IPS DF 4.7 (cell line): ENCODE results near the gene SESTD1.

ENCODE experiments used
- DNase-seq: peaks from one replicate; pipeline ENCODE4 v3.0.0-alpha.2; 2013; ENCODE audit warnings: low spot score; ENCODE audit errors: extremely low read depth

SESTD1 gene, protein sequence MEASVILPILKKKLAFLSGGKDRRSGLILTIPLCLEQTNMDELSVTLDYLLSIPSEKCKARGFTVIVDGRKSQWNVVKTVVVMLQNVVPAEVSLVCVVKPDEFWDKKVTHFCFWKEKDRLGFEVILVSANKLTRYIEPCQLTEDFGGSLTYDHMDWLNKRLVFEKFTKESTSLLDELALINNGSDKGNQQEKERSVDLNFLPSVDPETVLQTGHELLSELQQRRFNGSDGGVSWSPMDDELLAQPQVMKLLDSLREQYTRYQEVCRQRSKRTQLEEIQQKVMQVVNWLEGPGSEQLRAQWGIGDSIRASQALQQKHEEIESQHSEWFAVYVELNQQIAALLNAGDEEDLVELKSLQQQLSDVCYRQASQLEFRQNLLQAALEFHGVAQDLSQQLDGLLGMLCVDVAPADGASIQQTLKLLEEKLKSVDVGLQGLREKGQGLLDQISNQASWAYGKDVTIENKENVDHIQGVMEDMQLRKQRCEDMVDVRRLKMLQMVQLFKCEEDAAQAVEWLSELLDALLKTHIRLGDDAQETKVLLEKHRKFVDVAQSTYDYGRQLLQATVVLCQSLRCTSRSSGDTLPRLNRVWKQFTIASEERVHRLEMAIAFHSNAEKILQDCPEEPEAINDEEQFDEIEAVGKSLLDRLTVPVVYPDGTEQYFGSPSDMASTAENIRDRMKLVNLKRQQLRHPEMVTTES

DNA sequence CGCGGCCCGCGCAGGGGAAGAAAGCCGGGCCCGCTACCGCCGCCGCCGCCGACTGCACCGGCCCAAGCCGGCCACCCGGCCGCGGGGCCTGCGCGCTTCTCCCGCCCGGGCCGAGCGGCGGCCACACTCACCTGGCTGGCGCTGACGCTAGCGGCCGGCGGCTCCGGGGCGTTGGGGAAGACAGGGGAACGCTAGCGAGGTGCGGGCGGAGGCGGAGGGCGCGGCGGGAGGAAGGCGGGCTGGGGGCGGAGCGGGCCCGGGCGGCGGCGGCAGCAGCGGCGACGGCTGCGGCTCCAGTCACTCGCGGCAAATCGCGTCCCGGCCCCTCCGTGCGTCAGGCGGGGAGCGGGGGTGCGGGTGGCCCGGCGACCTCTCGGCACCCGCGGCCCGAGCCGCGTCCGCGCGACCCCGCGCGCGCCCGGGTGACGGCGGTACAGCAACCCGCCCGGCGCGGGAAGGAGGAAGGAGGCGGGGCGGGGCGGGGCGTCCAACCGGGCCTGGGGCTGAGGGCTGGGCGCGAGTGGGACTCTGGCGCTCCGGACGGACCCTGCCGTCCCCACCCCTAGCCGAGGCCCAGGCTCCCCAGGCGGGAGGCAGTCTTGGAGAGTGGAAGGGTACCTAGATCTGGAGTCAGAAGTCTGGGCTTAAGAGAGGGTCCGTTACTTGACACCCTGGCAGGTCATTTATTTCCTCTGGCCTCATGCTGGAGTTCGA, at the start of gene SESTD1:
Gene SESTD1, minus strand, starts transcription at position 465 of the 714 bp plus-strand sequence. CDS start 72,991 bp downstream, outside the sequence.
- no peak for DNase-seq

DNA sequence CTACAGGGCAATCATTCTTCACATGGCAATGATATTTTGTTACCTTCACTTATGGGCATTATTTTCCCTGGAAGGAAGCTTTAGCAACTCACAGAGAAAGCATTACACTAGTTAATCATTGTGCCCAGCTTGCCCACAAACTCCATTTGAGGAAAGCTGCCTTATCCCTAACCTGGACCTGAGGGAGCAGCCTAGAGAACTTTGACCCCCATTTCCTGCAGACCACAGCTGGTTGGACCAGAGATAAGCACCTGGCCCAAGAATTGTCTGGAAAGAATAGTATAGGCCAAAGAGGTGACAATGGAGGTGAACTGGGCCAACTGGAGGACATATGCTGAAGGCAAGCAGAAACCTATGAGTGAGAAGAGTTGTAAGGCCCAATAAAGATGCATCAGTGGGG, 48.4 kb upstream of the SESTD1 start:
- no peak for DNase-seq

DNA sequence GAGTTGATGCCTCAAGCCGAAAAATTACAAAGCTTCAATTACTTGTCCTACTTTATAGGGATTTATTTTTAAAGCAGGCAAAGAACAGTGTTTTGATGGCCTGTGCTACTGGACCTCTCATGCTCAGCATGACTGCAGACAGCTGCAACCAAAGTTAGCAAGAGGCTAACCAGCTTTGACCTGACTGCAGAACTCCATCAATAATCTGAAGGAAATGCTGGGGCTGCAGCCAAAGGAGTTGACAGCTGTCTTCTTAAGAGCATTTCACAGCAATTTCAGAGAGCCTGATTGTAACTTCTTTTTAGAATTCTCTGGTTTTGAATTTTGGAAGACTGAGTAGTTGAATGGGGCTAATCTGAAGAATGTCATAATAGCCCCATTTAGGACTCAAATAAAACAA, 46.5 kb upstream of the SESTD1 start:
- DNase-seq = no peak

DNA sequence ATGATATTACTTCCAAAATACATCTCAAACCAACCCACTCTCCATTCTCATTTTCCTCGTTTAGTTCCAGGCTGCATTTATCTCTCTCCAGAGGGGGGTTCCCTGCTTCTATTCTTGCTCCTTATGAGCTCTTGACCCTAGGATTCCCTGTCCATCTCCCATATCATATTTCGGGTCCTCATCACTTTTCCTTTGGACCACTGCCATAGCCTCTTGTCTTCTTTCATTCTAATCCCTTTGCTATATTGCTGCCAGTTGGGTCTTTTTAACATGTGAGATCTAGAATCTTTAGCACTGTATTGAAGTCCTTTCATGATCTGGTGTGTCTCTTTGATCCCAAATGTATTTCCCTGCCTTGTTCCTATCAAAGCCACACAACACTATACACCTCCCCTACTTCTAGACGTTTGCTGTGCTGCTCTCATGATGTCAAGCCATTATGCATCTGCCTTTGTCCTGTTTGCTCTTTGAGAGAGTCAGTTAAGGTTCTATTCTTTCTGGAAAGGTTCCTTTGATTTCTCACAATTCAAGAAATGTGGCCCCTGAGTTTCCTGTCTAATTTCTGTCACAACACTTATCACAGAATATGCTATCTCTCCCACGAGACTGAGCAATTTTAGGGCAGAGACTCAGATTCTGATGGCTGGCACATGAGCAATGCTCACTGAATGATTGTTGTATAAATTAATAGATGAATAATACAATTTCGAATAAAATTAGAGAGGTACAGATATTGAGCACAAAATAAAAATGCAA, 43.2 kb upstream of the SESTD1 start:
- no peak for DNase-seq

DNA sequence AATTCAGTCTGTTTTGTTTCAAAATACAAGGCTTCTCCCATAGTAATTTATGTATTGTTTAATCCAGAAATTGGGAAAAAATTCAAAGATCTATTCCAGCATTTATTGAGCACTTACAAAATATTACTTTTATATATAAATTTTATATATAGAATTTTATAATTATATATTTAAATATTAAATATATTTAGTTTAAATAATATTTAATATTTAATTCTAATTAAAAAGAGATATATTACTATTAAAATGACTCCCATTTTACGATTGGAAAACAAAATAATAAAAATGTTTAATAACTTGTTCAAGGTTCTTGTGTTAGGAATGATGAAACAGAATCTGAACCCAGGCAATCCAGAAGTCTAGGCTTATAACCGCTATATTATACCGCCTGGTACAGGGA, 40.5 kb upstream of the SESTD1 start:
- DNase-seq = no peak

DNA sequence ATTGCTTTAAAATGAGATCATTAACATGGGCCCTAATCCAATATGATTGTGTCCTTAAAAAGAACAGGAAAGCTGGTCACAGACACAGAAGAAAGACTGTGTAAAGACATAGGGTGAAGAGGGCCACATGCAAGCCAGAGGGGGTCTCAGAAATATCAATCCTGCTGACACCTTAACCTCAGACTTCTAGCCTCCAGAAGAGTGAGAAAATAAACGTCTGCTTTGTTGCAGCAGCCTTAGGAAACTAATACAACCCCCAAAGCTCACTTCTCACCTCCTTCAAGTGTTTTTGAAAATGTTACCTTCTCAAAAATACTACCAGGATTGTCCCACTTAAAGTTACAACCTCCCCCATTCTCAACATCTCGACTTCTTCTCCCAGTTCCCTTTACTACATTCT, 39.8 kb upstream of the SESTD1 start:
- no peak for DNase-seq

DNA sequence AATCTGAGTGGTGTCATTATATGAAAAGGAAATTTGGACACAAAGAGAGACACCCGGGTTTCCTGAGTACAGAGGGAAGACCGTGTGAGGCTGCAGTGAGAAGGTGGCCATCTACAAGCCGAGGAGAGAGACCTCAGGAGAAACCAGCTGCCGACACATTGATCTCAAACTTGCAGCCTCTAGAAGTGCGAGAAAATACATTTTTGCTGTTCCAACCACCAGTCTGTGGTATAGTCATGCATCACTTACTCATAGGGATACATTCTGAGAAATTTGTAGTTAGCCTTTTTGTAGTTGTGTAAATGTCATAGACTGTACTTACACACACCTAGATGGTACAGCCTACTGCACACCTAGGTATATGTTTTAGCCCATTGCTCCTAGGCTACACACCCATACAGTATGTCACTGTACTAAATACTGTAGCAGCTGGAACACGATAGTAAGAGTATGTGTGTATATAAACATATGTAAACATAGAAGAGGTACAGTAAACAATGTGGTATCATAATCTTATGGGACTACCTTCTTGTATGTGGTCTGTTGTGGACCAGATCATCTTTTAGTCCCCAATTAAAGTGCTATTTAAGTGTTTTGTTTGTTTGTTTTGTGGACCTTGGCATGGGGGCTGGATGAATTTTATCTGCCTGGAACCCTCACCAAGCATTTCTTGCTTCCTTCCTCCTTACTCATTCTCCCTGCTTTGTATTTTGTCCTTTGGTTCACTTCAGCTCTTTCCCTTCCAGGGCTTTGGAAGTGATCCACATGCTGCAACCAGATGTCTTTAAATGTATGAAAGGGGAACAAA, 38.3 kb upstream of the SESTD1 start:
- no peak for DNase-seq

DNA sequence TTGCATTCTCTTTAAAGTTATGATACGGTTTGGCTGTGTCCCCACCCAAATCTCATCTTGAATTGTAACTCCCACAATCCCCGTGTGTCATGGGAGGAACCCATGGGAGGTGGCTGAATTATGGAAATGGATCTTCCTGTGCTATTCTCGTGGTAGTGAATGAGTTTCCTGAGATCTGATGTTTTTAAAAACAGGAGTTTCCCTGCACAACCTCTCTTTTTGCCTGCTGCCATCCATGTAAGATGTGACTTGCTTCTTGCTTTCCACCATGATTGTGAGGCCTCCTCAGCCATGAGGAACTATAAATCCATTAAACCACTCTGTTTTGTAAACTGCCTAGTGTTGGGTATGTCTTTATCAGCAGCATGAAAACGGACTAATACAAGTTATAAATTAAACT, 37.5 kb upstream of the SESTD1 start:
- DNase-seq = no peak

DNA sequence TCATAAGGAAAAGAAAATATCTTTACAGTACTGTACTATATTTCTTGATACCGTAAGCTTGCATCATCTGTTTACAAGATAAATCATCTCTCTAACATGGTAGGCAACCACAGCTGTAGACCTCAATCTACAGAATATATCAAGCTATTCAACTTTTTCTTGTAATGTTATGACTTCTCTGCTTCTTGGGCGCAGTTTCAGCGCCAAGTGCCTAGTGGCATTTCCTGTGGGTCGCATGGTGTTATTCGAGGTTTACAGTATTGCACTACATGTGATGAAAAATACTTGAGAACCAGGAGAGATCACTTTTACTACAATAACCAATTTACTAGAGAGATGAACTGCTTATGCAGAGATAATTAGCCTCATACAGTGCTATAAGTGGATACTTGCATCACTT, 34.0 kb upstream of the SESTD1 start:
- no peak for DNase-seq

DNA sequence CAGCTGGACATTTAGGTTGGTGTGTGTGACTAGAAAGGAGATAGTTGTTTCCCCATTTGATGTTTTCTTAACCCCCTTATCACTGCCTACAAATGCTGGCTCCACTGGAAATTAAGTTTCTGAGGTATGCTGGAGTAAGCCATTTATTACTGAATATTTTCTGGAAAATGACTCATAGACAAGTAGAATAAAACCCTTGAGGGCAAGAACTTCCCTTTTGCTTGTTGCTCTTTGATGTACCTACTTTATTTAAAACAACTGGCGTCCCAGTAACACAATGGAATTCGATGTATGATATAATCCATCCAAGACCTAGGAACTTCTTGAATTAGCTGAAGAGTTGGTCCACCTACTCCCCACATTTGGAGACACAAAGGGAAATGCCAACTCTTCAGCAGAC, 33.3 kb upstream of the SESTD1 start:
- DNase-seq = no peak

DNA sequence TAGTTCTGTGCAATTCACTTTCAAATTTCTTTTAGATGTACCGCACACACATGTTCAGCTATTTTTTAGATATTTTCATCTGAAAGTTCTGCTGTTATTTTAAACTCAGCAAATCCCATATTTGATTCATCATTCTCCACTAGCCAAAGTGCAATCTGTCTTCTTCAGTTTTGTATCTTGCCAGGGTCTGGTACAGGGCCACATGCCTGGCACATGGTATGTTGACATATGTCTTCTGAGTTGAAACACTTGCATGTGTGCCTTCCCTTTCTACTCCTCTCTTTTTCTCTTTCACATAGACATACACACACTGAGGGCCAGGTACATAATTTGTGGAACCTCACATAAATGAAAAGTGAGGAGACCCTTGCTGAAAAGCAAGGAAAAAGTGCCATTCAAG, 25.7 kb upstream of the SESTD1 start:
- no peak for DNase-seq

DNA sequence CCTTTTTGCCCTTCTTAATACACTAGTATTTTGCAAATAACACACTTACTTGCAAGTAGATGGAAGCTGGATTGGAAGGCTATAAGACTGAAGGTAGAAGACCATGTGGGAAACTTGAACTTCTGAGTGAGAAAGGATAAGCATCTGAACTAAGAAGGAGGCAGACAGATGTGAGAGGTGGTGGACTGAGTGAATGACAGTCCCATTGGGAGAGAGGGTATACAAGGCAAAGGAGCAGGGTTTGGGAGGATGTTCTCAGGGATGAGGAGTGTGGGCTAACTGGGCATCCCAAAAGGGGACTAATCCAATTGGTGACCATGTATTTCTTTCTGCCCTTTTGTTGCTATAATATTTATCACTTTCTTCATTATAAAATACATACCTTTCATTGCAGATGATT, 20.4 kb upstream of the SESTD1 start:
- no peak for DNase-seq

DNA sequence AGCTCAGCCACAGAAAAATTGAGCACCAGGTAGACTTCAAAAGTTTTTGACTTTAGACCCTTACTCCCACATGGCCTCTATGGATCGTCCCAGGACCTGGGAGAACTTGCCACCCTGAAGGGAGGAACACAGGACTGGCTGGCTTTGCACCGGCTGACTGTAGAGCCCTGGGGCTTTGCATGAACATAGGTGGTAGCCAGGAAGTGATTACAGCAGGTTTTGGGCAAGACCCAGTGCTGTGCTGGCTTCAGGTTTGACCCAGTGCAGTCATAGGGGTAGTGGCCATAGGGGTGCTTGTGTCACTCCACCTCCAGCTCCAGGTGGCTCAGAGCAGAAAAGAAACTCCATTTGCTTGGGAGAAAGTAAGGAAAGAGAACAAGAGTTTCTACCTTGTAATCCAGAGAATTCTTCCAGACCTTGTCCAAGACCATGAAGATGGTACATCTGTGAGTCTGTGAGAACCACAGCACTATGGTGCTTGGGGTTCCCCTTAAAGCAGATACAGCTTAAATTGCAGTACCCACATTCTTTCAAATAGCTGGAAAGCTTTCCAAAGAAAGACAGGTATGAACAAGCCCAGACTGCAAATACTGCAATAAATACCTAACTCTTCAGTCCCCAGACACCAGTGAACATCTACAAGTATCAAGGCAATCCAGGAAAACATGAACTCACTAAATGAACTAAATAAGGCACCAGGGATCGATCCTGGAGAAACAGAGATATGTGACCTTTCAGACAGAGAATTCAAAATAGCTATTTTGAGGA, 13.0 kb upstream of the SESTD1 start:
- no peak for DNase-seq

DNA sequence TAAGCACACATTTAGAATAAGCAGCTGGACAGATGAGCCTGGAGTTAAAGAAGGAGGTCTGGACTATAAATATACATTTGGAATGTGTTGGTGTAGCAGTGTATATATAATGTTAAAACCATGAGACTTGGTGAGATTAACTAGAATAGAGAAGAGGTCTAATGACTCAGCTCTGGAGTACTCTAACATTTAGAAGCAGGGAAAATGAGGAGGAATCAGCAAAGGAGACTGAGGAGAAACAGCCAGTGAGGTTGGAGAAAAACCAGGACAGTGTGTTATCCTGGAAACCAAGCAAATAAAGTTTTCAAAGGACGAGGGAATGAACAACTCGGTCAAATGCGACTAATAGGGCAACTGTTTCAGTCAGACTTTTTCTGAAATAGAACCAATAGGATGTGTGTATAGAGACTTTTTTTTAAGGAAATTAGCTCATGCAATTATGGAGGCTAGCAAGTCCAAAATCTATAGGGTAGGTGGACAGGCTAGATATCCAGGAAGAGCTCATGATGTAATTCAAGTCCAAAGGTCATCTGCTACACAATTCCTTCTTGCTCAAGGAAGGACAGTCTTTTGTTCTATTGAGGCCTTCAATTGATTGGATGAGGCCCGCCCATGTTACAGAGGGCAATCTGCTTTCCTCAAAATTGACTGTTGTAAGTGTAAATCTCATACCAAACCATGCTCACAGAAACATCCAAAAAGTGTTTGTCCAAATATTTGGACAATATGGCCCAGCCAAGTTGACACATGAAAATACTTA, 10.8 kb upstream of the SESTD1 start:
- DNase-seq = no peak

DNA sequence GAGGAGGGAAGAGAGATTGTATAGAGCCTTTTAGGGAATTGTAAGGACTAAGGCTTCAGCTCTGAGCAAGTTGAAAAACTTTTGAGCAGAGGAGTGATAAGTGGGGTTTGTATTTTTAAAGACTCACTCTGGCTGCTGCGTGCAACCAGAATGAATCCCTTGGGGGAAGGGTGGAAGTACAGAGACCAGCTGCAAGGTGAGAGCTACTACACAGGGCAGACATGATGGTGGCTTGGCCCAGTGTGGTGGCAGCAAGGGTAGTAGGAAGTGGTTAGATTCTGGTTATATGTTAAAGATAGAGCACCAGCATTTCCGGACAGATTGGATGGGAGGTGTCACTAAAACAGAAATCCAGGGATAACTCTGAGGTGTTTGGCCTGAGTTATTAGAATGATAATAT, 10.1 kb upstream of the SESTD1 start:
- no peak for DNase-seq

DNA sequence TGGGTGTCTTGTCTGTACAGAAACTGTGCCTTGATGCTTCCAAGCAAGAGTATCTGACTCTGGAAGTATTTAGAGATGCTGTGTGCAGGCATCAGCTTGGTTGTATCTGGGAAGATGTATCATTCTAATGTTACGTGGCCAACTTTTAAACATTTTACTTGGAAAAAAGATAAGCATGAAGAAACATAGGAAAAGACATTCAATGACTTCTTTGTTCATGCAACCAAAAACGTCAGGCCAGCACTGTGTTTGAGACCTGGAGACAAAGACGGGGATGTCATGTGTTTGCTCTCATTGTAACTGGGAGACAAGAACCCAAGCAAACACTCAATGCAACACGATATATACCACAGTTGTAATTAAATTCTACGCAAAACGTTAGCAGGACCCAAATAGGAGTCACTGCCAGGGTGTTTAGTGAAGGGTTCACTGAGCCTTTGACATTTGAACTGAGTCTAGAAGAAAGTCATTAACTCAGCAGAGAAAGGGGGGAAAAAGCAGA, 8.9 kb upstream of the SESTD1 start:
- DNase-seq = no peak

DNA sequence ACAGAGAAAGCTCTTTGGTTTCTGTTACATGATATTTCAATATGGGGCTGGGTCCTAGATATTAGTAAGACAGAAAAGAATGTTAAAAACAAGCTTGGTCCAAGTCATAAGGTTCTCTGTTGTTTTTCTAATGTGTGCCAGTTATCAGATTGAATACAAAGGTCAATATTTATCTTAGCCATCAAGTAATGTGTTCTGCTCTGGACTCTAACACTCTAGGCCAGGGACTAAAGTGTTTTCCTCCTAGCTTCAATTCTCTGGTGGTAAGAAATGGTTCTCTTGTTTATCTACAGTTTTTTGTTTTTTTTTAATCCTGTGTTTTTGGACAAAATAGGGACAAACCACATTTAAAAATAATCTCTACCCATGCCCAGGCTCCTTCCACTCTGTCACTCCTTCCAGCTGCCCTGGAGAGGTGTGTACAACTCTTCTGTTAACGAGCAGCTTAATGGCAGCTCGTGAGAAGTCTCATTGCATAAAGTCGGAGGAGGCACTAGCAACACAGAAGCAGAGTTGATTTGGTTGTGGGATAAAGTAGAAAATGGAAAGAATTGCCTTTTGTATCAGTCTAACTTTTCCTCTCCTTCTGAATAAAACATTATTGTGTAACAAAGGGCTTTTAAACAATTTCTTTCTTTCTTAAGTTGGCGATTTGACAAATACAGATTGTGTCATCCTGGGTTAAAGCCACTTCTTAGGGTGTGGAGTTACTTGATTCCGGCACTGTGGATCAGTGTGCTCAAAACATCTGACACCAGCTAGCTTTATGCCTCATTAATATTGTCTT, 8.0 kb upstream of the SESTD1 start:
- DNase-seq = no peak

DNA sequence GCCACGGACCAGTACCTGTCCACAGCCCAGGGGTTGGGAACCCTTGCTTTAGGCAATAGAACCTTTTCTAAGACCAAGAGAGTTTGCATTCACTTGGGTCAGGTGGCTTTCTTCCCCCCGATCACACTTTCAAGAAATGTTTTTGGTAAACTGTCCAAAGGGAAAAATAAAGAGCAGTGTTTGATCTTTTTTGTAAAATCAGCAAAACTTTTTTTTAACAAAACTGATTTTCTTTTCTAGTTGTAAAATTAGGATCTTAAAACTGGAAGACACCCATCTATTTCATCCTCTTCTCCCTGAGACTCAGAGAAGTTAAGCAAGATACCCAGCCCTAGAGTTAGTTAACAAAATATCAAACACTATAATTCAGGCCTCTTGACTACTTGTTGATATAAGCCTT, 6.1 kb upstream of the SESTD1 start:
- DNase-seq = no peak
